ENCODE data around the gene CNOT10. TPM values are rescaled to one million over a fixed set of nuclear protein-coding genes. Genes with fewer than 3 reads are reported as not detected.
"Not testable (repeated sequence)": the region's sequence is repeated elsewhere in the genome, so short reads cannot be mapped to it uniquely, and the experiment has no call there.

CNOT10 gene
- total and polyA plus RNA-seq, 8 donors: 11.1 to 23.0 (median 14.4) TPM

DNA sequence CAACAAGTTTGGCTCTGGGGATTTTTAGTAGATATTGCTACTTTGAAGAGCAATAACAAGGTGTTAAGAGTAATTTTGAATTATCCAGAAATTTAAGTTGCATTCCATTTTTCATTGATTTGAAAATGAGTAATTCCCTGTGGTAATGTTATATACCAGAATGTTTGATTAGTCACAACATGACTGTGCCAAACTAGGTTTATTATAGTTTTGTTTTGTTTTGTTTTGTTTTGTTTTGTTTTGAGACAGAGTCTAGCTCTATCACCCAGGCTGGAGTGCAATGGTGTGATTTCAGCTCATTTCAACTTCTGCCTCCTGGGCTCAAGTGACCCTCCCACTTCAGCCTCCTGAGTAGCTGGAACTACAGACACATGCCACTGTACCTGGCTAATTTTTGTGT, 40.7 kb downstream of the CNOT10 start:
- intact Hi-C loops (cut with DNase I): no loop called here
- no peak for ATAC-seq
- Histone ChIP-seq H3K4me3 (no peak overlapping the region), H3K27me3 (no peaks in the 10 kb centered on the region), H3K27ac (no peak overlapping the region), H3K4me1 (no peaks in the 10 kb centered on the region), H3K36me3 (peaks cover 0 to 14% (median 4%) of the 10 kb centered on the region in 3 donors), H3K9me3 (no peaks in the 10 kb centered on the region)
- DNase-seq: no peak
- no peak for FAIRE-seq
- no peak for TF ChIP-seq CTCF (IDR thresholded peaks at IDR 0.05)

DNA sequence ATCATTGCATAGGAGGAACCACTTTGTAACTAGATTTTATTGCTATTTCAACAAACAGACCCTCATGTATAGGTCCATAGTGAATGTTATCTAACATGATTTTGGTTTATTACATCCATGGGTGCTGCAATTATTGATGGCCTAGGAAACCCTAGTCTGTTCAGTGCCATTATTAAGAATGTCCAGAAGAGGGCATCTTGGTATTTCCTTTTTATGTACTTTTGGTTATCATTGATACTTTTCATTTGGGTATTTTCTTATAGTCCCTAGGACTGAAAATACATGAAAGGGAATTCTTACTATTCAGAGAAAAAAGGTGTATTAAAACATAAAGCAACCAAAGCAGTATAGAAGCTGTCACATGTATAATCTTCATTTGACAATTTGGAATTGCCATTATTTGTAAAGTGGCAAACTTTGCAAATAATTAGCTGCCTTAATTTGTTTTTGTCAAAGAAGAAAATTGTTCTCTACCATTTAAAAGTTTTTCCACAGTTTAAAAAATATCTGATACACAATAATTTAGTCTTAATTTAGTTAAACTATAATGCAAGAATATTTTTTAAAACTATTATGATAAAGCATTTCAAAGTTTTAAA, 48.7 kb downstream of the CNOT10 start:
- intact Hi-C loops (cut with DNase I): loop anchor here in 1 of 3 donors (5.0 kb wide), 1 partner anchor 204 kb away; no protein-coding TSS in a partner anchor
- DNase-seq: no peak
- FAIRE-seq: peak; percentile 60

GRCh38 chr3:32734756-32735155, 49.8 kb downstream of the CNOT10 start:
- Histone ChIP-seq H3K27ac (no peak overlapping the region), H3K27me3 (no peaks in the 10 kb centered on the region), H3K4me3 (no peak overlapping the region), H3K36me3 (peaks cover 0 to 25% (median 5%) of the 10 kb centered on the region in 3 donors), H3K9me3 (no peaks in the 10 kb centered on the region), H3K4me1 (no peaks in the 10 kb centered on the region)
- TF ChIP-seq CTCF (IDR thresholded peaks at IDR 0.05): no peak
- DNase-seq (no peak), ATAC-seq (no peak), FAIRE-seq (no peak)
- intact Hi-C loops (cut with DNase I): loop anchor here in 1 of 3 donors (5.0 kb wide), 1 partner anchor 203 kb away; no protein-coding TSS in a partner anchor
- WGBS, 2 donors: 96 to 99% methylated on average over 3 of the region's 3 CpGs

More for the DNA sequence above, 48.7 kb downstream of the CNOT10 start:
- peak in 3 of 4 donors; percentile 45 to 53 (median 46) for ATAC-seq
- Histone ChIP-seq H3K9me3 (no peaks in the 10 kb centered on the region), H3K27ac (no peak overlapping the region), H3K4me1 (no peaks in the 10 kb centered on the region), H3K27me3 (no peaks in the 10 kb centered on the region), H3K4me3 (no peak overlapping the region), H3K36me3 (peaks cover 0 to 25% (median 5%) of the 10 kb centered on the region in 3 donors)
- TF ChIP-seq CTCF (IDR thresholded peaks at IDR 0.05): peak in 3 of 4 donors; percentile 19 to 34 (median 27)

DNA sequence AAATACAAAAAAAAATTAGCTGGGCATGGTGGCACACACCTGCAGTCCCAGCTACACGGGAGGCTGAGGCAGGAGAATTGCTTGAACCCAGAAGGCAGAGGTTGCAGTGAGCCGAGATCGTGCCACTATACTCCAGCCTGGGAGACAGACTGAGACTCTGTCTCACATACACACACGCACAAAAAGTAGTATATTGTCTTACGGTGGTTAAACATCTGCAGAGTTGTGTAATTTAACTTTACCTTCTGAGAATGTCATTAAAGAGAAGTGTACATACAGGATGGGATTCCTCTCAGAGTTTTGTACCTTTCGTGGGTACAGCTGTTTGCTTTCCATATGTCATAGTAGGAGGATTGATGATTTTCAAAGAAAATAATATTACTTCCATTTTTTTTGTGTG, 58.5 kb downstream of the CNOT10 start:
- H3K36me3 ChIP-seq; FAIRE-seq; H3K4me1 ChIP-seq; ATAC-seq; H3K27ac ChIP-seq; intact Hi-C loops (cut with DNase I); DNase-seq; H3K4me3 ChIP-seq; H3K9me3 ChIP-seq; H3K27me3 ChIP-seq: not testable (repeated sequence)
- 94 to 96% methylated on average over 6 of the region's 6 CpGs for WGBS, 2 donors

DNA sequence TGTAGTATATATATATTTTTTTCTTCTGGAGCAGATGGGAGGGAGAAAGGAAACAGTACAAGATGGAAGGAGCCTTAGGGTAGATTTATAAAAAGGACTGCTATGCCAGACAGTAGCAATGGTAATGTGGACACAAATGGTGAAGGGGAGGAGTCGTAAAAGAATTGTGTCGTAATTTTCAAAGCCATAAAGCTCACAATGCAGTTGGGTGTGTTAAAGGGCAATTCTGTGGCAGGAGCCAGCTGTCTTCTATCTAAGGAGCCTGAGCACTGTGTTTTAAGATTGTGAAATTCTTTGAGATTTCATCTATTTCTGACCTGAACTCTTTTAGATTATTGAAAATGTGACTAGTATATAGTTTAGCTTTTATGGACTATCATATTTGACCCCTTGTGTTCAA, 58.9 kb downstream of the CNOT10 start:
- Histone ChIP-seq H3K27ac (no peak overlapping the region), H3K9me3 (no peaks in the 10 kb centered on the region), H3K36me3 (peaks cover 0 to 6% (median 0%) of the 10 kb centered on the region in 3 donors), H3K4me1 (no peaks in the 10 kb centered on the region), H3K4me3 (no peak overlapping the region), H3K27me3 (no peaks in the 10 kb centered on the region)
- TF ChIP-seq CTCF (IDR thresholded peaks at IDR 0.05): no peak
- no peak for ATAC-seq
- WGBS, 2 donors: 91 to 94% methylated on average over 2 of the region's 2 CpGs
- no peak for DNase-seq
- no peak for FAIRE-seq
- intact Hi-C loops (cut with DNase I): no loop called here
